Heart right ventricle (tissue), 16 donors: Measurements from ENCODE around the gene TWIST2. TPM values are rescaled to one million over a fixed set of nuclear protein-coding genes. Genes with fewer than 3 reads are reported as not detected.

Source experiments
- ATAC-seq, 8 donors: fragments of 200-7000 bp; cut with Tn5 transposase; one replicate each; pipeline ENCODE4 v1.9.1; 2020; ENCODE audit warnings: mild to moderate bottlenecking in 8 of 8, moderate library complexity in 8 of 8, moderate number of reproducible peaks in 1 of 8
- DNase-seq, 2 donors: peaks; one replicate each; pipeline ENCODE4 v3.0.0-alpha.2; 2020
- H3K27ac ChIP-seq, 10 donors: fragments of 200-600 bp; sonication (generic) in 2 of 10; one replicate each; pipeline versions ENCODE4 v1.5.0 to v1.8.0; 2020 to 2022; ENCODE audit warnings: mild to moderate bottlenecking in 3 of 10
- H3K27me3 ChIP-seq, 7 donors: fragments of 200-600 bp; one replicate each; pipeline ENCODE4 v1.8.0; 2021 to 2022; ENCODE audit warnings: mild to moderate bottlenecking in 2 of 7
- H3K36me3 ChIP-seq, 9 donors: fragments of 200-600 bp; sonication (generic) in 1 of 9; one replicate each; pipeline versions ENCODE4 v1.5.0 to v1.8.0; 2020 to 2022; ENCODE audit warnings: mild to moderate bottlenecking in 2 of 9
- H3K4me1 ChIP-seq, 9 donors: fragments of 200-600 bp; sonication (generic) in 1 of 9; one replicate each; pipeline versions ENCODE4 v1.5.0 to v1.8.0; 2020 to 2022; ENCODE audit warnings: mild to moderate bottlenecking in 4 of 9
- H3K4me3 ChIP-seq, 10 donors: fragments of 200-600 bp; sonication (generic) in 2 of 10; one replicate each; pipeline versions ENCODE4 v1.5.0 to v1.8.0; 2020 to 2022; ENCODE audit warnings: mild to moderate bottlenecking in 7 of 10, moderate library complexity in 2 of 10
- H3K9me3 ChIP-seq, 11 donors: fragments of 200-600 bp in 10 of 11; sonication (generic) in 2 of 11; one replicate each; pipeline versions ENCODE4 v1.5.0 to v1.8.0; 2013 to 2022; ENCODE audit warnings: mild to moderate bottlenecking in 2 of 11, control low read depth in 1 of 11, moderate library complexity in 1 of 11
- WGBS, 2 donors: extraction: QIAGEN DNeasy Blood & Tissue Kit; methylation state at CpG; one replicate each; pipeline ENCODE4 v1.1.7; 2013; ENCODE audit warnings: inconsistent platforms in 1 of 2; 5-methylcytosine and 5-hydroxymethylcytosine counted together
- intact Hi-C, 10 donors: fragments of 100-400 bp; cut with DNase I; formaldehyde crosslinking; loops; one replicate each; pipeline versions ENCODE4 v1.11.1 to v1.14.2; 2022
- polyA plus RNA-seq, 2 donors: library from polyadenylated mRNA; stranded (reverse); fragments of 200-250 nt; gene quantifications; one replicate each; pipeline ENCODE4 v1.2.3, GENCODE V29; 2013
- total RNA-seq, 10 donors: library from RNA; stranded (reverse); fragmentation: NEBNext Ultra II Directional in 3 of 10; extraction: Animal tissue kit (Norgen Biotek cat#: 25700) in 3 of 10; gene quantifications; one replicate each; pipeline versions ENCODE4 v1.2.1 to v1.2.4, GENCODE V29; 2021 to 2023
- TF ChIP-seq, protein P1 (sequence below), 9 donors: fragments of 200-600 bp; sonication (generic) in 2 of 9; IDR thresholded peaks; one replicate each; pipeline versions ENCODE4 v1.5.0 to v1.8.0; 2021 to 2022; ENCODE audit warnings: antibody characterized with exemption in 9 of 9, mild to moderate bottlenecking in 5 of 9, moderate library complexity in 1 of 9
- donor health status: Arrhythmogenic right ventricular cardiomyopathy.
- donor health status: ischemic (EF 13 %, LVEDD 7.1; RV severe dilation, severe dysfunction).
- donor health status: healthy with polysubstance abuse.
- donor health status: DM: no; HTN: yes; CAD: no.
- donor health status: DM: no; HTN: no; CAD: no.
- donor health status: ischemic (EF 25% LVEDD 6.9; RV normal size, moderate dysfunction).
- donor health status: ischemic (EF 25% LVEDD 5.7; RV mildly dilated, moderate dysfunction).
- donor health status: healthy.
- donor health status: DM: yes; HTN: yes; CAD: no.
- donor health status: Ischemic cardiomyopathy.
- donor health status: ischemic (EF 35%, LVEDD 5.7; RV mildly dilated, moderate dysfunction).
- donor health status: nonischemic (EF 11% LVEDD 7.7; RV severe dilation, severe dysfunction).
- donor health status: DM: yes; HTN: yes; CAD: no.
- donor health status: PGD.
- donor health status: ischemic (EF 29% LVEDD 5.4; RV normal size, mild dysfunction).
- donor health status: nonischemic (EF 23%, LVEDD 6.1; RV moderate dilation, normal function).

The TWIST2 gene
- total and polyA plus RNA-seq, 12 donors: 0.19 to 3.5 (median 1.1) TPM

GRCh38 chr2:238869293-238870124 is 21.6 kb downstream of the TWIST2 start:
- ATAC-seq (no peak), DNase-seq (no peak)
- WGBS, 2 donors: 87 to 88% methylated on average over 9 of the region's 9 CpGs
- Histone ChIP-seq H3K4me1 (peaks cover 0 to 11% (median 5%) of the 10 kb centered on the region in 9 donors), H3K27ac (no peak overlapping the region), H3K36me3 (no peaks in the 10 kb centered on the region), H3K9me3 (no peaks in the 10 kb centered on the region), H3K4me3 (no peak overlapping the region), H3K27me3 (peaks cover 0 to 19% (median 0%) of the 10 kb centered on the region in 7 donors)
- TF ChIP-seq, protein P1, sequence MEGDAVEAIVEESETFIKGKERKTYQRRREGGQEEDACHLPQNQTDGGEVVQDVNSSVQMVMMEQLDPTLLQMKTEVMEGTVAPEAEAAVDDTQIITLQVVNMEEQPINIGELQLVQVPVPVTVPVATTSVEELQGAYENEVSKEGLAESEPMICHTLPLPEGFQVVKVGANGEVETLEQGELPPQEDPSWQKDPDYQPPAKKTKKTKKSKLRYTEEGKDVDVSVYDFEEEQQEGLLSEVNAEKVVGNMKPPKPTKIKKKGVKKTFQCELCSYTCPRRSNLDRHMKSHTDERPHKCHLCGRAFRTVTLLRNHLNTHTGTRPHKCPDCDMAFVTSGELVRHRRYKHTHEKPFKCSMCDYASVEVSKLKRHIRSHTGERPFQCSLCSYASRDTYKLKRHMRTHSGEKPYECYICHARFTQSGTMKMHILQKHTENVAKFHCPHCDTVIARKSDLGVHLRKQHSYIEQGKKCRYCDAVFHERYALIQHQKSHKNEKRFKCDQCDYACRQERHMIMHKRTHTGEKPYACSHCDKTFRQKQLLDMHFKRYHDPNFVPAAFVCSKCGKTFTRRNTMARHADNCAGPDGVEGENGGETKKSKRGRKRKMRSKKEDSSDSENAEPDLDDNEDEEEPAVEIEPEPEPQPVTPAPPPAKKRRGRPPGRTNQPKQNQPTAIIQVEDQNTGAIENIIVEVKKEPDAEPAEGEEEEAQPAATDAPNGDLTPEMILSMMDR (IDR thresholded peaks at IDR 0.05): no peak
- intact Hi-C loops: no loop called here

GRCh38 chr2:238870261-238870660 is 22.4 kb downstream of the TWIST2 start:
- intact Hi-C loops: no loop called here
- peaks cover 0 to 5% (median 0%) of the 10 kb centered on the region in 9 donors for H3K4me1 ChIP-seq
- H3K4me3 ChIP-seq: no peak overlapping the region
- TF ChIP-seq, protein P1 (IDR thresholded peaks at IDR 0.05): no peak
- DNase-seq (no peak), ATAC-seq (no peak)
- H3K36me3 ChIP-seq: no peaks in the 10 kb centered on the region
- H3K27ac ChIP-seq: no peak overlapping the region
- no peaks in the 10 kb centered on the region for H3K9me3 ChIP-seq
- WGBS, 2 donors: 87 to 95% methylated on average over 3 of the region's 3 CpGs
- H3K27me3 ChIP-seq: peaks cover 0 to 19% (median 0%) of the 10 kb centered on the region in 7 donors

DNA sequence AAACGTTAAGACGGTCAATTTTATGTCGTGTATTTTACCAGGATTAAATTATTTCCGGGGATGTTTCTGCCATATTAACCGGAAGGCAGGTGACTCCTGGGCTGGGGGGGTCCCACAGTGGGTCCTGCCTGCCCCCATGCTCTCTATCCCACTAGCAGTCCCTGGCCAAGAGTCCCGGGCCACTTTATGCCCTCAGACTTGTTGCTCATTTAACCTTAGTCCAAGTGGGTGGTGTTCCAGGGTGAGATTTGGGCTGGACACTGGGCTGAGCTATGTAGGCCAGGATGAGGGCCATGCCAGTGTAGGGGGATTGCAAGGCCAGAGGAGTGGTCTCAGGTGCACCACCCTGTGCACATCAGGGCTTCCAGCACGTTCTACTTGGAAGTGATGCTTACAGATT is 24.1 kb downstream of the TWIST2 start:
- ATAC-seq (no peak), DNase-seq (no peak)
- intact Hi-C loops: no loop called here
- no peak overlapping the region for H3K27ac ChIP-seq
- H3K9me3 ChIP-seq: peaks cover 0 to 3% (median 0%) of the 10 kb centered on the region in 11 donors
- TF ChIP-seq, protein P1 (IDR thresholded peaks at IDR 0.05): no peak
- H3K36me3 ChIP-seq: no peaks in the 10 kb centered on the region
- 88 to 92% methylated on average over 7 of the region's 7 CpGs for WGBS, 2 donors
- peaks cover 0 to 25% (median 0%) of the 10 kb centered on the region in 7 donors for H3K27me3 ChIP-seq
- H3K4me3 ChIP-seq: no peak overlapping the region
- peaks cover 0 to 5% (median 0%) of the 10 kb centered on the region in 9 donors for H3K4me1 ChIP-seq

DNA sequence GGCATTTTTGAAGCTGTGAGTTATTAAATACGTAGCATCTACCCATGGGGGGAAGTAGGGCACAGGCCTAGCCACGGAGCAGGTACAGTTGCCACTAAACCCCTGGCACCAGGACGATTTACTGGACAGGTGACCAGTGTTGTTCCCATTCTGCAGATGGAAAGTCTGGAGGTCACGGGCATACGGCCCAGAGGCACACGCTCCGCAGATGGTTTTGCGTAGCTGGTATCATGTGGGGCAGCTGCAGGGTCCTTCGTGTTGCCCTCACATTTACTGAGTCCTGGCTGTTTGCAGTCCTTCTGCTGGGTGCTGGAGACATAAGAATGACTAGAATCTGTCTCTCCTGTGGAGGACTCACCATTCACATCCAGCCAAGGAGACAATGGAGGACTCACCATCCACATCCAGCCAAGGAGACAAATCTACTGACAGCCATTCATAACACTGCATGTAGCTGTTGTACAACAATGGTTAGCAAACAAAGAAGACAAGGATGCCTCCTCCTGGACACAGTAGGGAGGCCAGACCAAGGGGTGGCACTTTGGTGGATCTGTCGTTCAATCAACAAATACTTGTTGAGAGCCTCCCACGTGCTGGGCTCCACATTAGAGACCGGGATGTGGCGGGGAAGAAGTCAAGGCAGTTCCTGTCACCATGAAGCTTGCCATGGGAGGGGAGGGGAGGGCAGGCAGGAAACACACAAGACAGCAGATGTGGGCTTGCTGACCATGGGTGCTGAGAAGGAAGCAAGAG is 24.9 kb downstream of the TWIST2 start:
- no peak overlapping the region for H3K27ac ChIP-seq
- DNase-seq (no peak), ATAC-seq (no peak)
- H3K27me3 ChIP-seq: peaks cover 0 to 26% (median 0%) of the 10 kb centered on the region in 7 donors
- TF ChIP-seq, protein P1 (IDR thresholded peaks at IDR 0.05): no peak
- WGBS, 2 donors: 82 to 88% methylated on average over 13 of the region's 13 CpGs
- peaks cover 0 to 5% (median 0%) of the 10 kb centered on the region in 9 donors for H3K4me1 ChIP-seq
- peaks cover 0 to 11% (median 0%) of the 10 kb centered on the region in 11 donors for H3K9me3 ChIP-seq
- intact Hi-C loops: no loop called here
- H3K4me3 ChIP-seq: no peak overlapping the region
- H3K36me3 ChIP-seq: no peaks in the 10 kb centered on the region
